ENCODE measurements around the gene TMPRSS2. TPM values are rescaled to one million over a fixed set of nuclear protein-coding genes. Genes with fewer than 3 reads are reported as not detected.
"Not testable (repeated sequence)": the region's sequence is repeated elsewhere in the genome, so short reads cannot be mapped to it uniquely, and the experiment has no call there.

TMPRSS2 gene
- total and polyA plus RNA-seq, 9 of the 15 experiments (the other 6 are each of a cell fraction or from before 2014, with no cell fraction given): 0.20 TPM; not detected in 8

- H3K9me1 ChIP-seq (ENCODE audit: control insufficient read depth, insufficient read depth, low read length); H3K36me3 ChIP-seq (ENCODE audit: control insufficient read depth, insufficient read depth, low read length); in situ Hi-C loops (cut with MboI); BruUV-seq (replicated peaks); H3K79me2 ChIP-seq (ENCODE audit: control insufficient read depth, insufficient read depth, low read length); H3K4me2 ChIP-seq (ENCODE audit: insufficient read depth, low read length); H3K9me3 ChIP-seq (replicated peaks; ENCODE audit: control insufficient read depth, insufficient read depth, low read depth, low read length); POLR2A ChIA-PET; FAIRE-seq; H3K27me3 ChIP-seq (ENCODE audit: control insufficient read depth in 2 of 2, insufficient read depth in 2 of 2, low read length in 2 of 2); intact Hi-C loops (cut with micrococcal nuclease); H3K4me3 ChIP-seq; DNase-seq (ENCODE audit: extremely low read depth in 1 of 4, low spot score in 3 of 4); H2AFZ ChIP-seq (ENCODE audit: low read depth, low read length); H4K20me1 ChIP-seq (replicated peaks; ENCODE audit: control insufficient read depth, insufficient read depth, low read length); H3K4me1 ChIP-seq (replicated peaks in 1 of 2; ENCODE audit: control insufficient read depth in 2 of 2, insufficient read depth in 2 of 2, low read length in 2 of 2); H3K9ac ChIP-seq (ENCODE audit: insufficient read depth in 1 of 2, low read depth in 2 of 2, low read length in 2 of 2); H3K27ac ChIP-seq (ENCODE audit: extremely low read depth, low read depth, low read length); CTCF ChIA-PET (ENCODE audit: low intra/inter-chr PET ratio); ATAC-seq: not testable (repeated sequence)
- TF ChIP-seq ZNF766 (CRISPR knock-in tag; conservative IDR thresholded peaks at IDR 0.05) (peak; percentile 85), ZNF431 (CRISPR knock-in tag; IDR thresholded peaks at IDR 0.05) (peak; percentile 73)
- WGBS (ENCODE audit: insufficient coverage, low coverage, missing lambda C conversion rate): 3% methylated on average over 2 of the region's 2 CpGs
Observed at GRCh38 chr21:41417505-41417904, 90.5 kb downstream of the TMPRSS2 start.

Small RNA genes lying within 50 kb of the gene (small RNA-seq; reads per million reads assigned to genes)
- not detected for gene RF00421

Other genes starting within 250 kb of the TMPRSS2 start
- gene FAM3B, start 191.4 kb downstream of the TMPRSS2 start, total RNA-seq (2014; rRNA removed): not detected in 2 replicates
- gene FAM3B, start 191.4 kb downstream of the TMPRSS2 start, total RNA-seq (2014; rRNA removed; fragmentation: Illumina TruSeq; extraction: Trizol): not detected in 2 replicates
- 0.18 and 0.19 TPM in 2 replicates for gene FAM3B, start 191.4 kb downstream of the TMPRSS2 start, total RNA-seq (2015; rRNA removed; fragmentation: Illumina TruSeq; extraction: Trizol)
- not detected in 2 replicates for gene FAM3B, start 191.4 kb downstream of the TMPRSS2 start, total RNA-seq (2021)
- not detected in 2 replicates for gene FAM3B, start 191.4 kb downstream of the TMPRSS2 start, polyA plus RNA-seq (2011; rRNA removed)
- not detected in 2 replicates for gene FAM3B, start 191.4 kb downstream of the TMPRSS2 start, polyA plus RNA-seq (2014; fragmentation: Illumina TruSeq; extraction: Trizol)
- gene FAM3B, start 191.4 kb downstream of the TMPRSS2 start, polyA plus RNA-seq (2014; fragmentation: Nextera tagmentation; extraction: Ambion mirVana): under 1 TPM; 0.07 to 0.17 TPM
- gene FAM3B, start 191.4 kb downstream of the TMPRSS2 start, polyA plus RNA-seq (2014; rRNA removed): 0.04 and 0.24 TPM in 2 replicates
- 0.36 and 1.1 TPM in 2 replicates for gene MX2, start 146.1 kb downstream of the TMPRSS2 start, total RNA-seq (2014; rRNA removed)
- gene MX2, start 146.1 kb downstream of the TMPRSS2 start, total RNA-seq (2014; rRNA removed; fragmentation: Illumina TruSeq; extraction: Trizol): 0.26 and 0.73 TPM in 2 replicates
- 0.57 and 0.58 TPM in 2 replicates for gene MX2, start 146.1 kb downstream of the TMPRSS2 start, total RNA-seq (2015; rRNA removed; fragmentation: Illumina TruSeq; extraction: Trizol)
- gene MX2, start 146.1 kb downstream of the TMPRSS2 start, total RNA-seq (2021): 0.95 and 1.0 TPM in 2 replicates
- not detected in 2 replicates for gene MX2, start 146.1 kb downstream of the TMPRSS2 start, polyA plus RNA-seq (2011; rRNA removed)
- gene MX2, start 146.1 kb downstream of the TMPRSS2 start, polyA plus RNA-seq (2014; fragmentation: Illumina TruSeq; extraction: Trizol): 0.65 and 0.69 TPM in 2 replicates
- gene MX2, start 146.1 kb downstream of the TMPRSS2 start, polyA plus RNA-seq (2014; fragmentation: Nextera tagmentation; extraction: Ambion mirVana): under 1 TPM; 0.10 to 0.18 TPM
- 0.21 and 0.59 TPM in 2 replicates for gene MX2, start 146.1 kb downstream of the TMPRSS2 start, polyA plus RNA-seq (2014; rRNA removed)
- gene MX1, start 81.9 kb downstream of the TMPRSS2 start, total RNA-seq (2014; rRNA removed): 0.08 TPM in 1 of 2 replicates, not detected in the other
- gene MX1, start 81.9 kb downstream of the TMPRSS2 start, total RNA-seq (2014; rRNA removed; fragmentation: Illumina TruSeq; extraction: Trizol): not detected in 2 replicates
- gene MX1, start 81.9 kb downstream of the TMPRSS2 start, total RNA-seq (2015; rRNA removed; fragmentation: Illumina TruSeq; extraction: Trizol): 0.07 TPM in 1 of 2 replicates, not detected in the other
- gene MX1, start 81.9 kb downstream of the TMPRSS2 start, total RNA-seq (2021): 0.51 and 0.78 TPM in 2 replicates
- 0.07 TPM in 1 of 2 replicates, not detected in the other for gene MX1, start 81.9 kb downstream of the TMPRSS2 start, polyA plus RNA-seq (2011; rRNA removed)
- 0.15 TPM in 1 of 2 replicates, not detected in the other for gene MX1, start 81.9 kb downstream of the TMPRSS2 start, polyA plus RNA-seq (2014; fragmentation: Illumina TruSeq; extraction: Trizol)
- gene MX1, start 81.9 kb downstream of the TMPRSS2 start, polyA plus RNA-seq (2014; fragmentation: Nextera tagmentation; extraction: Ambion mirVana): not detected
- 0.34 TPM in 1 of 2 replicates, not detected in the other for gene MX1, start 81.9 kb downstream of the TMPRSS2 start, polyA plus RNA-seq (2014; rRNA removed)